Measurements from ENCODE around the gene KCNG2.
"Not testable (repeated sequence)": the region's sequence is repeated elsewhere in the genome, so short reads cannot be mapped to it uniquely, and the experiment has no call there.

The KCNG2 gene

DNA sequence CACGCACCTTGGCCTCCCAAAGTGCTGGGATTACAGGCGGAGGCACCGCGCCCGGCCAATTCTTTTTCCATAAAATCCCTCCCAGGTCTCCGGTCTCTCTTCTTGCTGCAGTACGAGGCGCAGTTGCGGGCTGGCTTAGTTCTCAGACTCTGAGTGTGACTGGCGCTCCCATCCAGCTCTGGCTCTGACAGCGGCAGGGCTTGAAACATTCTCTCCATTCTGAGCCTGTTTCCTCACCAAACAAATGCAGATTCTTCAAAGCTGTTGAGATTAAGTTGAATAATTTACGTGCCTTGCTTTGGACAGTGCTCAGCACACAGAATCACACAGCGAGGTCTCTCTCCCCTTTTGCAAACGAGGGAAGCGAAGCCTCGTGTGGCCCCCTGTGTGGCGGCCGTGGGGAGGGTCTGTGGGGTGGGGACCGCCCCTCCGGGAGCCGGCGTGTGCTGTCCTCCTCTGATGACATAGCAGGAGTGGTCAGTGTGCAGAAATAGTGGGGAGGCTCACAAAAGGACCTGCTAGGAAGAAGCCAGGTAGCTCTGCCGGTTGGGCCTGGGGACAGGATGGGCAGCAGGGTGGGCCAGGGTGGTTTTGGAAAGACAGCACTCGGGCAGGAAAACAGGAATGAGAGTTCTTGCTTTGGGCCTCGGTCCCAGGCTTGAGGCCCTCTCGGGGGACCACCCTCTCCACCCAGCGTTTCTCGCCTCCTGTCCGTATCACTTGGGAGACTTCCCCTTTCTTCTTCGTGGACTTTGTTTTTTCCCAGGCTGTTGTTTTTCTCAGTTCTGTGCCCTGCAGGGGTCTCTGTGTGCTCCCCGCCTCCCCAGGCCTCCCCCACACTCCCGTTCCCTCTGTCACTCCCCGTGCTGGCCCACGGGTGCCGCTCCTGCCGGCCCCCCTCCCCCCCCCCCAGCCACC lies 75.0 kb downstream of the KCNG2 start:
- no peak for DNase-seq

DNA sequence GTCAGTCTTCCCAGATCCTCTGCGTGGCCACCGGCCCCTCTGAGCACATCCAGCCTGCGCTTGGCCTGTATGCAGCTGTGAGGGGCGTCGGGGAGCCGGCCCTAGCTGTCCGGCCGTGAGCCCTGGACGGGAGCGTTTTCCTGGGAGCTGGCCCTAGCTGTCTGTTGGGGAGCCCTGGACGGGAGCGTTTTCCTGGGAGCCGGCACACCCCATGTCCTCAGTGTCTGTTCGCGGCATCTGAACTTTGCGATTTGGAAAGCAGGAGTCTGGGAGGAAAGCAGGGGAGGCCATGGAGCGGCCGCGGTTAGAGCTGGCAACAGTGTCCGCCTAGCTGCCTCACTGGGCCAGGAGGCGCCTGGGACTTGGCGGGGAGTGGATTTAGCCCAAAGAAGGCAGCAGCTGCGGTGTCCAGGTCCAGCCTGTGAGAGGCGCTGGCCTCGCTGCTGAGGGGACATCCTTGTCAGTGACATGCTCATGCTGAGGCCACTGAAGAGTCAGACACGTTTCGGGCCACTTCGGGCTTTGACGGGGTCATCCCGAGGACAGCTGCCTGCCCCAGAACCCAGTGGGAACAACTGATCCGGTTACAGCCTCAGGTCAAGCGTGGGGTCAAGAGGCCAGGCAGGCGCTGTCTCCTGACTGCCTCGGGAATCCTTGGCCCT lies 75.8 kb downstream of the KCNG2 start:
- DNase-seq = no peak

DNA sequence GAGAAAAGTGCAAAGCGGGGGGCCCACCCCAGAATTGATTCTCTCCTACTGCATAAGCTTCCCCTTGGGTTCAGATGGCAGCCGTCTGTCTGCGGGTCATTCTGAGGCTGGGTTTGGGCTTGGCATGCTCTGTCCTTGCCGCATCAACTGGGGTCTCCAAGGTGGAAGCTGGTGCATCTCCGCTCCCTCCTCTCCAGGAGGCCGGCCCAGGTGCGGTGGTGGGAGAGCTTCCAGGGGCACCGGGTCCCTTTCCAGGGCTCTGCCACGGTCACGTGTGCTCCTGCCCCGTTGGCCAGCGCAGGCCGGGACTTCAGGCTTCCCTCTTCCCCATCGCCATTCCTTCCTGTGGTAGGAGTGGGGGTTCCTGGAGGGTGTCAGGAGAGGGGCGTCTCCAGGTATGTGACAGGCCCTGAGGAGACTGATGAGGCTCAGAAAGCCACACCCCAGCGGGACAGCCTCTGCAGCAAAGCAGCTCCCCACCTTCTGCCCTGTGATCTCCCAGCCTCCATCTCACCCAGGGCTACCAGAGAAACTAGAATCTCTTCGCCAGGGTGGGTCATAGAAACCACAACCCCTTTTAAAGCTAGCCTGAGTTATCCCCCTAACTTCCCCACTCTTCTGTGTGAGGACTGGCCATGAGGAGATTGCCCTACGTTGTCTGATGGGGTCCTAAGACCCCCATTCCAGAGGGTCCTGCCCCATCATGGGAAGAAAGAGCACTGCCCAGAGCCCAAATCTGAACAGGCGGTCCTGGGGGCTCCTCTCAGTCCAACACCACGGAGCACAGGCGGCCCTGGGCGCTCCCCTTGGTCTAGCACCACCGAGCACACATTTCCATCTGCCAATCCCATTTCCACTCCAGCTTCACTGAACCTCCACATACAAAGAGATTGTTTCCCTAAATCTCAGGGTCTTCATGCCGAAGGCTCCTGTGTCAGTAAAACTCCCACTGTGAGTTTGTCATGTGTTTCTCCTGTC lies 77.1 kb downstream of the KCNG2 start:
- DNase-seq = no peak

DNA sequence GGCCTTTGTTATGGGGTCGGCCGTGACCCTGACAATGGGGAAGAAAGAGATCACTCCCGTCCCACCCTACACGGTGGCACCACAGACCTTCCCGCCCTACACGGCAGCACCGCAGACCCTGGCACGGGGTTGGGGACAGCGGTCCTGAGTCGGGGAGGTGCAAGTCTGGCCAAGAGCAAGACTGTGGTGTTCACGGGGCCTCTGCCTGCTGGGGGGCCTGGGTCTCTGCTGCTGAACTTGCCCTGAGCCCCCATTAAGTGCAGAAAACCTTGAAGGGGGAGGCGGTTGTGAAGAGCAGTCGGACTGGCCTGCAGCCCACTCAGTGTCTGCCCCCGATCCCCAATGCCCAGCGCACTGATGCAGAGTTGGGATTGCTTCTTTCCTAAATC lies 77.8 kb downstream of the KCNG2 start:
- DNase-seq = no peak

DNA sequence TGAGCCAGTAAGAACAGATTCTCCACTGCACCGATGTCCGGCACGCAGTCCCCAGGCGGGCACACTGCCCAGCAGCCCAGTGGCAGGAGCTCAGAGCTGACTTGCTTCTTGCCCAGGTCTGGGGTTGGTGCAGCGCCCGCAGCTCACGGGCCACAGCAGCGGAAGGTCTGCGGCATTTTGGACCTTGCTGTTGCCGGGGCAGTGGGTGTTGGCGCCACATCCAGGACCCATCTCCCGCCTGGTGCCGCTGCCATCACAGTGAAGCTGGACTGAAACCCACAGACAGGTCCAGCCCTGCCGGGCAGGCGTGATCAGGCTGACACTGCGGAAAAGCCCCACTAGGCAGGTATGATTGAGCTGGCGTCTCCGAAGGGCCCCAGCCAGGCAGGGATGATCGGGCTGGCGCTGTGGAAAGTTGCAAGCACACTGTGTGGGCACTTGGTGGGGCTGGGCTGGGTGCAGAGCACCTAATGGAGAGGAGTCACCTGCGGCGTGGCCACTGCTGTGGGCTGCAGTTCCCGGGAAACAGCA lies 78.3 kb downstream of the KCNG2 start:
- DNase-seq = no peak

DNA sequence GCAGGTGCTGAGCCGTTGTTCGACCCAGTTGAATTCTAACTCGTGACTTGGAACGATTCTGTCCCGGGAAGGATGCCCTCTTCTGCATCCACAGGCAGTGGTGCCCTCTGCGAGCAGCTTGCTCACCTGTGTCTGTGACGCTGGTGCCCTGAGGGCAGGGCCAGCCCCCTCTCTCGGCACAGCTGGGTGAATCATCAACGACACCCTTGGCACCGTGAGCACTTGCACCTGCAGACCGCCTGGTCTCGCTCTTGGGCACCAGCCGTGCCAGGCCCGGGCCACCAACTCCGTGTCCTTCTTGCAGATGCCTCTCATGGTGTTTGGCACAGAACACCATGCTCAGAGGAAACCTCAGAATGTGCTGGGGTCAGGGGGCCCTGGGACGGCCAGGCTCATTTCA lies 78.8 kb downstream of the KCNG2 start:
- DNase-seq = no peak

DNA sequence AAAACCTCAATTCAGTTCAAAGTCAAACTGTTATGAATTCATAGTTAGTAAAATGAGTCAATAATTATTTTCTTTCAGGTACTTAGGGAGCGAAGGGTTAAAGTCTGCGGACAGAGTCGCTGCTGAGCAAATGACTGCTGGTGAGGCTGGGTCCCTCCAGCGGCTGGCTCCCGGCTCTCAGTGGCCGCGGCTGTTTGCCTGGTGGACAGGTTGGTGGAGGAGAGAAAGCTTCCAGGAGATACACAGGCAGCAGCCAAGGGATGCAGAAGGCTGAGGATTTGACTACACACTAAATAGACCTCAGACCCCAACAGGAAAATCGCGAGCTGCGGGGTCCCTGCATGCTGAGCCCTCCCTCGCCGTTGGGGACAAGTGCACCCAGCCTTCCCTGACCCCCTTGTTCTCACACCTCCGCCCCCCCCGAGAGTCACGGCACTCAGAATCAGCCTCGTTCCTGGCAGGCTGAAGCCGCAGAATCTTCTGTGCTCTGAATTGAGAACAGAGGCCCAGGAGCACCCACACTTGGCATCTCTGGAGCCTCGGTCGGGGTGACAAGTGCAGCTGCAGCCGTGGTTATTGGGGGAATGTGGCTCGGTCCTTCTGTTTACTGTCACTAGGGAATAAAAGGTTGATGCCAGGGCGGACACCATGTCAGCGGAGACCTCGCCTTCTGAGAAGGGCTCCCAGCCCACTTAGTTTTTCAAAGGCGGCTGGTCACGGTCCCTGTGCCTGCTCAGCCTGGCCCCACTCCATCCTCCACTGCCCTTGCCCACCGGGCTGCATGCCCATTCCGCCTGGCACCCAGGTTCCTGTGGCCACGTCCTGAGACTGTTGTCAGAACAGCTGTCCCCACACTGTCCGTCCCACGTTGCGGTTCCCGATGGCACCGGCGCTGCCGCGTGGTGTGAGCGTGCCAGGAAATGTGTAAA lies 79.7 kb downstream of the KCNG2 start:
- DNase-seq = no peak

DNA sequence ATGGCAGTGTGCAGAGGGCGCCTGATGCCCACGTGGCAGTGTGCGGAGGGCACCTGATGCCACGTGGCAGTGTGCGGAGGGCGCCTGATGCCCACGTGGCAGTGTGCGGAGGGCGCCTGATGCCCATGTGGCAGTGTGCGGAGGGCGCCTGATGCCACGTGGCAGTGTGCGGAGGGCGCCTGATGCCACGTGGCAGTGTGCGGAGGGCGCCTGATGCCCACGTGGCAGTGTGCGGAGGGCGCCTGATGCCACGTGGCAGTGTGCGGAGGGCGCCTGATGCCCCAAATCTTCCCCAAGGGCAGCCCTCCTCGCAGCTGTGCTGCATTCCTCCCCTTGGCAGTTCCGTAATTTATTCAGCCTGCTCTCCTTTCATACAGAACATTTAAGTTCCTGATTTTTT lies 80.5 kb downstream of the KCNG2 start:
- DNase-seq = not testable (repeated sequence)

DNA sequence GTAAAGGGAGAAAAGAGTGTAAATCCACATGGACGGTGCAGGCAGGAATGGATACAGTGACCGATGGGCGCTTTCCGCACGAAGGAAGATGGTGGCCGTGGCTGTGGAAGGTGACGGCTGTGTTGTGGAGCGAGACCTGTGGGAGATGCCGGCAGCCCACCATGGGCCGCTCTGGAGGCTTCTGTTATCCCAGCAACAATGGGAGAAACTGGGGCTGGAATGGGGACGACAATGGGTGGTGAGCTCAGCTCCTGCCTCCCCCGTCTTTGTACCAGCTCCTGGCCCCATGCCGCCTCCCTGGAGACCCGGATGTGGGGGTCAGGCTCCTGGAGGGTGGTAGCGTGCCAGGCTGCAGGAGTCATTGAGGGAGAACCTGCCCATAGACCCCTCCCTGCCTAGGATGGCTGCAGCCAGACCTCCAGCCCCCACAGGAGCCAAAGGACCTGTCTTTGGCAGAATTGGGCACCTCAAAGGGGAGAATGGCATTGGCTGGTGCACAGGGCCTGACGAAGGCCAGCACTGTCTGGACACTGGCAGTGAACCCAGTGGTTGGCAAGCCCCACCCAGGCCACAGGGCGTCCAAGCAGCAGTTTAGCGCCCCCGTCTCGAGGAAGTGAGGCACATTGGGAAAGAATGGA lies 81.1 kb downstream of the KCNG2 start:
- DNase-seq = no peak

DNA sequence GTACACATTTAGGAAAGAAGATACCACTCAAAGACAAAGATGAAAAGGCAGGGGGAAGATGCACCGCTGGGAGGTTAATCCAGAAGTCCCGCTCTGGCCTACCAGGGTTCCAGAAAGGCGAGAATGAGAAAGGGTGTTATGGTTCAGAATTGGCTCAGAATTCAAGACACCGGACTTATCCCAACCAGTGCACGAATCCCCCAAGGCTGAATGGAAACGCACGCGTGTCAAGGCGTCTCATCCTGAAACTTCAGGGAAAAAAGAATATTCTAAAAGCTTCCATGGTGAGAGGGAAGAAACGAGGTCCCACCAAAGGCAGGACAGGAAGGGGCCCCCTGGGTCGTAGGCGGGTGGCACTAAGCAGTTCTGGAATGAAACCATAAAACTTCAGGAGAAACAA lies 81.8 kb downstream of the KCNG2 start:
- no peak for DNase-seq

DNA sequence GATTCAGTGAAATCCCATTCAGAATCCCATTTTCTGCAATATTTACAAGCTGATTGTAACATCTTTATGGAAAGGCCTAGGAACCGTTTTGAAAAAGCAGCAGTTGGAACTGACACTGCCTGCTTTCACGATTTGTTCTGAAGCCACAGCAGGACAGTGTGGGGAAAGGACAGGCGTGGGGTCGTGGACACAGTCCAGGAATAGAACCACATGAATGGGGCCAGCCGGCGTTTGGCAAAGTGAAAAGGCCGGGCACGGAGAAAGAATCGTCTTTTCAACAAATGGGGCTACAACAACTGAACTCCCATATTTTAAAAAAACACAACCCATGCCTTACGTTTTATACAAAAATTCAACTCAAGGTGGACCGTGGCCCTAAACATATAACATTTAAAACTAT lies 84.0 kb downstream of the KCNG2 start:
- no peak for DNase-seq

DNA sequence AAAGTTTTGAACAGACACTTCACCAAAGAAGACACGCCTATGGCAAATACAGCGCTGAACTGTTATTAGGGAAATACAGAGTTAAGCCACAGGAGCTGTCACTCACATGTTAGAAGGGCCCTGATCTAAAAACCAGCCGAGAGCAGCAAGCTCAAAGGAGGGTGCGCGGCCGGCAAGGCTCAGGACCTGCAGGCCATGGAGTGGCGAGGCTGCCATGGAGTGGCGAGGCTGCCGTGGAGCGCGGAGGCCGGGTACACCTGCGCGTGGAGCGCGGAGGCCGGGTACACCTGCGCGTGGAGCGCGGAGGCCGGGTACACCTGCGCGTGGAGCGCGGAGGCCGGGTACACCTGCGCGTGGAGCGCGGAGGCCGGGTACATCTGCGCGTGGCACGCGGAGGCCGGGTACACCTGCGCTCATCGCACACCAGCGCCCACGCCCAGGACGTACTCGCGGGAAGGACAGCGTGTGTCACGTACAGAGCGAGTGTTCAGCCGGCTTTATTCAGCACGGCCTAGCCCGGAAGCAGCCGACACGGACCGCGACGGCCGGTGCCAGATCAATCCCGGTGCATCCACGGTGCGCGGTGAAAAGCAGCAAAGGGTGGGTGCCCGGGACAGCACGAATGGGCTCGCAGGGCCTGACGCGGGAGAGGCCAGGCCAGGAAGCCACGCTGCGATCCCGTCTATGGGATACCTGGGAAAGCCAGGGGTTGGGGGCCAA lies 84.9 kb downstream of the KCNG2 start:
- DNase-seq = no peak

DNA sequence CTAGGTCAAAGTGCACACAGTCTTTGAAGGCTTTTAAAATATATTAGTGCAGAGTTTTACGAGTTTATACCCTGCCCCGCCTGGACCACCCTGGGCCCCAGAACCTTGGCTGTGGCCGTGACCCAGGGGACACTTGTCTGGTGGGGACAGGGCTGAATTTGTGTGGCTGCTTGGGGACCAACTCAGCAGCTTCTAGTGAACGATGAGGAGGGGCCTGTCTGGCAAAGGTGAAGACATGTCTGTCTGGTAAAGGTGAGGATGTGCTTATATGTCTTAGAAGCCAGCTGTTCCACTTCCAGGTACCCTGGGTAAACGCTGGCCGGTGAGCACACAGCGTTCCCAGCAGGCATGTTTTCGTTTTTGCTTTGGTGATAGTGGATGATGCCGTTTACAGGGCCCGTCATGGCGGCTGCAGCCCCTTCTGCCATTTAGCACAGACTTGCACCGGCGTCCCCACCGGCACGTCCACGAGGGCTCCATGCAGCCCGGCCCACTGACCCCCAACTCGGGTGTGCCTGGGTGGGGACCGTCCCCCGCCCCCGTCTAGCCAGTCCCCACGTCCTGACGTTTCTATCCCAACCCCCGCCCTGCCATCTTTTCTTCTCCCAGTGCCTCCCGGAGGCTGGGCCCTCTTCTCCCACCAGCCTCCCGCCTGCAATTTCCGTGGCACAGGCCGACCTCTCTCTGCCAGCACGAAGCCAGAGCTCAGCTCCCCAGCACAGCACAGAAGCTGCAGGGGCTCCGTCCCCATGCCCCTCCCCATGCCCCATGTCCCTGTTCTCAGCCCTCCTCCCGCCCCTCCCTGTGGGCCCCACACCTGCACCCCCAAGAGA lies 85.9 kb downstream of the KCNG2 start:
- DNase-seq = no peak

DNA sequence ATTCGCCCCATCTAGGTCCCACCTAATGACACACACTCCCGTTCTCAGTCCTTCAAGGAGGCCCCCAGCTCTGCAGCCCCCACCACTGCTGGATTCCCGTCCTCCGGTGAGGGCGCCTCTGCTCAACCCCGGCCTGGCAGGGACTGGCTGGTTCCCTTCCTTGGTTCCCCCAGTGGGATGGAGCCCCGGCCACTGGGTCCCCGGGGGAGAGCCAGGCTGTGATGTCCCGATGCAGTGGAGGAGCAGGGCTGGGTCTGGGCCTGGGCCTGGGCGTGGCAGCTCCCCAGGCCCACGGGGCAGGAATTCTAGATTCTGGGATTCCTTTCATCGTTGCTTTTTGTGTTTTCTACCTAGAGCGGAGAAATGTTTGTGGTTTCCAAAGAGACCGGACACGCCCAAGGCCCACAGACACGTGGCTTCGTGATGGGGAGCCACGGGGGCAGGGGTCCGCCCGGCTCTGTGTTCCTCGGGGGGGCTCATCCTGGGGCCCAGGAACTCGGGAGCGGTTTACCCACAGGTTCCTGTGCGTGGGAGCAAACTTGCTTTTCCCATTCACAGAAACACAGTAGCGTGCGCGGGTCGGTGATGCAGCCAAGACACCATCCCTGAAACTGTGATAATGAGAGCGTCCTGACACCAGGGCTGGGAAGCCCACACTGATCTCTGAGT lies 86.7 kb downstream of the KCNG2 start:
- no peak for DNase-seq

DNA sequence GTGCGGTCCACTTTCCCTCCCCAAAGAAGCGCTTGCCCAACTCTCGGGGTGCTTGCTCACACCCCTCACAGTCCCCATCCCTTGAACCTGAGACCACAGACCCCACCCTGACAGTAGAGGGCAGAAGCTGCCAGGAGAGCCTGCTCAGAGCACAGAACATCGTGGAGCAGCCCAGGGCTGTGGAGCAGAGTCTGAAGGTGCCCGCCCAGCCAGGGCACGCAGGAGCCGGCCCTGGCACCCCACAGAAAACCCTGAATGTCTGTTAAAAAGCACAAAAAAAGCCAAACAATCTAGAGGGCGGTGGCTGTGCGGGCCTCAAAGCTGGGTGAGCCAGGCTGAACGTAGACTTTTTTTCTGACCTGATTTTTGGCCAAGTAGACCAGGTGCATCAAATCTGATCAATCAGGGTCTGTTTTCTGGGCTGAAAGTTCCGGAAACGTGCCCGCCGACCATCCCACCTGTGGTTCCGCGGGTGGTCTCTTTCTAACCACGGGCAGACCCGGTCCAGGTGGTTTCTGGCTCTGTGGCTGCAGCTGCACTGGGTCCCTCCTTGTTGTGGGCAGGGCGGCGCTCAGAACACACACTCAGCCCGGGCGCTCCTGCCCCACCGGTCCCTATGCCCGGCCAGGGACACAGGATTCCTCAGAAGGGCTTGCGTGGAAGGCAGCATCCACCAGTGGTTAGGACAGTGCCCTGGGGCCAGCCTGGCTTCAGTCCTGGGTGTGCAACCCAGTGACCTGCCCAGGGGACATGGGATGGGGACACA lies 87.4 kb downstream of the KCNG2 start:
- no peak for DNase-seq

DNA sequence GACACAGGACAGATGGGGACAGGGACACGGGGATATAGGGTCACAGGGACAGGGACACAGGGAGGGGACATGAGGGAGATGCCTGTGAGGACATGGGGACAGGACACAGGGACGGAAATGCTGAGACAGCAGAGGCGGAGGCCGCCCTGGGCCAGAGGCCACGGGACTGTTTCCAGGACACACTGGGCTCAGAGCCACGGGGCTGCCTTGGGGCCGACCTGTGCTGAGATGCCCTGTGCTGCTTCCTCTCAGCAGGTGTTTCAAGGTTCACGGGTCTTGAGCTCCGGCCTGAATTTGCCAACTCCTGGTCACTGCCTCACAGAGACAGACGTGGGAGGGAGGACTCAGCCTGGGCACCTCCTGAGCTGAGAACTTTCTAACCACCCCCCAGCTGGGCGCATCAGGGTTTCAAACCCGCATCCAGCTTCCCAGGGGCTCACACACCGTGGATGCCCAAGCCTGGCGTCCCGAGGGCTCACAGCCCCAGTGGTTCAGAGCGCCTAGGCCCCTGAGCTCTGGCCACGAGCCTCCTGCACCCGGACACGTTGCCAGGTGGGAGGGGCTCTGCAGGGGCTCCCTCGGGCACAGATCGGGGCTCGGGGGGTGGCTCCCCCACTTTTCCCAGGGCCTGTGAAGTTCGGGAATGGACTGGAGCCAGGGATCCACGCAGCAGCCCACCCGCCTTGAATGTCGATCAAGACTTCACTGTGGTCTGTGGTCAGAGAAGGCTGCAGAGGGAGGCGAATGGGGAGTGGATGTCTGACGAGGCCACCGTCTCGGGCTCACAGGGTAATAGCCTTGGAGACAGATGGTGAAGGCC lies 89.7 kb downstream of the KCNG2 start:
- DNase-seq = no peak

DNA sequence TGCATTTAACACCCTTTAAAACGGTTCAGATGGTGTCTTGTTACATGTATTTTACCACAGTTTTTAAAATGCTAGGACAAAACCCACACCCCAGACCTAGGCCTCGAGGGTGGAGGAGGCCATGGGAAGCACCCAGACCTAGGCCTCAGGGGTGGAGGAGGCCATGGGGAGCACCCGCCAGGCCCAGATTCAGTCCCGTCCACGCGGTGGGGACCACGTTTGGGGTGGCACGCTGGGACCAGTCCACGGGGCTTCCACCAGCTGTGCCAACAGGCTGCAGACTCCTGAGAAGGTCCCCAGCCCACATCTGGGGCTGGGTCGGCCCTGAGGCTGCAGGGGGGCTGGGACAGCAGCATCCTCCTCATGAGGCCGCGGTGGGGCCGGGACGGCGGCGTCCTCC lies 90.3 kb downstream of the KCNG2 start:
- no peak for DNase-seq

Data from right hindlimb (tissue), 1 donor.